Keratinocyte (primary cell): ENCODE data around the gene MED12L. TPM values are rescaled to one million over a fixed set of nuclear protein-coding genes. Genes with fewer than 3 reads are reported as not detected.
A peak's percentile ranks its signal among the peaks of the same experiment; 100 is the strongest.

Source experiments
- DNase-seq: peaks from one replicate; pipeline ENCODE4 v3.0.0-alpha.2; 2011; ENCODE audit warnings: low read depth, missing footprints, low spot score
- FAIRE-seq: peaks from 2 replicates; lab custom pipeline; 2011; peaks lifted over from hg19 to GRCh38; lab: Jason Lieb, UNC
- H2AFZ ChIP-seq: 2 replicates; pipeline ENCODE4 v1.6.0; 2012; ENCODE audit warnings: low read length, control low read depth, inconsistent platforms; ENCODE audit not compliant: control insufficient read depth
- H3K27ac ChIP-seq: 2 replicates; pipeline ENCODE4 v1.5.1; 2011; ENCODE audit warnings: low read length; ENCODE audit not compliant: control insufficient read depth, insufficient read depth
- H3K27me3 ChIP-seq: 3 replicates; pipeline ENCODE4 v1.6.0; 2011; ENCODE audit warnings: low read length; ENCODE audit not compliant: control insufficient read depth, insufficient read depth; ENCODE audit errors: extremely low read depth
- H3K36me3 ChIP-seq, 2 experiments: 2 replicates in 1 of 2; 3 replicates in 1 of 2; pipeline ENCODE4 v1.5.1; 2011; ENCODE audit warnings: low read length in 2 of 2, mild to moderate bottlenecking in 1 of 2; ENCODE audit not compliant: control insufficient read depth in 2 of 2, insufficient read depth in 2 of 2; ENCODE audit errors: extremely low read depth in 1 of 2
- H3K4me1 ChIP-seq: 3 replicates; pipeline ENCODE4 v1.5.1; 2011; ENCODE audit warnings: low read length; ENCODE audit not compliant: control insufficient read depth, insufficient read depth; ENCODE audit errors: extremely low read depth
- H3K4me2 ChIP-seq: 3 replicates; pipeline ENCODE4 v1.6.0; 2011; ENCODE audit warnings: low read depth, low read length; ENCODE audit not compliant: control insufficient read depth, insufficient read depth; ENCODE audit errors: extremely low read depth
- H3K4me3 ChIP-seq, 3 experiments: fragments of 200-600 bp in 1 of 3; sonication (generic) in 1 of 3; 2 replicates in 2 of 3; 3 replicates in 1 of 3; pipeline ENCODE4 v1.5.1; 2011 to 2016; ENCODE audit warnings: low read length in 3 of 3, mild to moderate bottlenecking in 3 of 3, control low read depth in 2 of 3, inconsistent platforms in 1 of 3, low read depth in 1 of 3, mixed read lengths in 1 of 3, mixed run types in 1 of 3, moderate library complexity in 1 of 3; ENCODE audit not compliant: control insufficient read depth in 2 of 3, insufficient read depth in 2 of 3; ENCODE audit errors: extremely low read depth in 1 of 3
- H3K79me2 ChIP-seq: 2 replicates; pipeline ENCODE4 v1.6.0; 2012; ENCODE audit warnings: low read length; ENCODE audit not compliant: control insufficient read depth, insufficient read depth
- H3K9ac ChIP-seq: 3 replicates; pipeline ENCODE4 v1.6.0; 2011; ENCODE audit warnings: low read length; ENCODE audit not compliant: control insufficient read depth, insufficient read depth; ENCODE audit errors: extremely low read depth
- H3K9me1 ChIP-seq: 3 replicates; pipeline ENCODE4 v1.6.0; 2011; ENCODE audit warnings: low read length; ENCODE audit not compliant: control insufficient read depth, insufficient read depth; ENCODE audit errors: extremely low read depth
- H3K9me3 ChIP-seq: 2 replicates; pipeline ENCODE4 v1.5.1; 2012; ENCODE audit warnings: low read depth, low read length; ENCODE audit not compliant: control insufficient read depth
- H4K20me1 ChIP-seq: 3 replicates; pipeline ENCODE4 v1.6.0; 2011; ENCODE audit warnings: low read length; ENCODE audit not compliant: control insufficient read depth, insufficient read depth; ENCODE audit errors: extremely low read depth
- CTCF ChIP-seq, 3 experiments: IDR thresholded peaks in 1 of 3; conservative IDR thresholded peaks in 1 of 3; optimal IDR thresholded peaks in 1 of 3; 2 replicates in 2 of 3; 3 replicates in 1 of 3; pipeline versions ENCODE3 to v1.5.1; 2011; ENCODE audit warnings: low read length in 3 of 3, mild to moderate bottlenecking in 3 of 3, moderate library complexity in 2 of 3, control low read depth in 1 of 3, inconsistent platforms in 1 of 3; ENCODE audit not compliant: insufficient read depth in 2 of 3; ENCODE audit errors: extremely low read depth in 1 of 3
- EZH2 ChIP-seq: IDR thresholded peaks from one replicate; pipeline ENCODE4 v1.6.1; 2012; ENCODE audit warnings: inconsistent platforms, mild to moderate bottlenecking, low read length, moderate library complexity
- dilution Hi-C: fragments of 300-500 bp; cut with MboI; formaldehyde crosslinking; loops from one replicate; pipeline ENCODE4 v1.7.0; 2020; ENCODE audit warnings: low sequenced_read_pairs; ENCODE audit not compliant: extremely low pct_ligation_motif_present
- polyA plus RNA-seq, 5 experiments: library from polyadenylated mRNA; depleted of rRNA in 3 of 5; stranded (reverse) in 3 of 5; stranded (forward) in 1 of 5; unstranded in 1 of 5; fragments of >200 nt; gene quantifications; 1 replicate in 1 of 5; 2 replicates in 3 of 5; 3 replicates in 1 of 5; pipeline versions ENCODE4 v1.2.1 to v1.2.3, GENCODE V29; 2011 to 2012; ENCODE audit warnings: missing spikeins in 2 of 5, low read depth in 1 of 5, low replicate concordance in 1 of 5

Gene MED12L
- polyA plus RNA-seq, 1 donor (not counting 4 experiments of a cell fraction or from before 2014, with no cell fraction given): 0.04 TPM

- no peak overlapping the region for H3K4me2 ChIP-seq
- no peaks in the 10 kb centered on the region for H3K79me2 ChIP-seq
- H3K4me3 ChIP-seq: no peak overlapping the region
- DNase-seq: no peak
- no peak for FAIRE-seq
- TF ChIP-seq CTCF (optimal IDR thresholded peaks at IDR 0.05 in 1 of 3, IDR thresholded peaks at IDR 0.05 in 1 of 3, conservative IDR thresholded peaks at IDR 0.05 in 1 of 3; ENCODE audit: extremely low read depth in 1 of 3, insufficient read depth in 2 of 3, low read length in 3 of 3) (no peak), EZH2 (no peak)
- H3K36me3 ChIP-seq: no peaks in the 10 kb centered on the region
- no peaks in the 10 kb centered on the region for H3K9me3 ChIP-seq
- H3K4me1 ChIP-seq: no peaks in the 10 kb centered on the region
- no peaks in the 10 kb centered on the region for H3K9me1 ChIP-seq
- no peak overlapping the region for H3K9ac ChIP-seq
- H3K27ac ChIP-seq: no peak overlapping the region
- no peaks in the 10 kb centered on the region for H3K27me3 ChIP-seq
- no peaks in the 10 kb centered on the region for H4K20me1 ChIP-seq
- H2AFZ ChIP-seq: no peak overlapping the region
- dilution Hi-C loops: no loop called here
Measured at GRCh38 chr3:151165226-151165625, 79.8 kb downstream of the MED12L start.

GRCh38 chr3:151166161-151166560, 80.7 kb downstream of the MED12L start:
- dilution Hi-C loops: no loop called here
- DNase-seq (no peak), FAIRE-seq (no peak)
- H3K36me3 ChIP-seq: no peaks in the 10 kb centered on the region
- no peak overlapping the region for H2AFZ ChIP-seq
- H3K9me3 ChIP-seq: no peaks in the 10 kb centered on the region
- no peak overlapping the region for H3K4me2 ChIP-seq
- no peaks in the 10 kb centered on the region for H4K20me1 ChIP-seq
- no peaks in the 10 kb centered on the region for H3K9me1 ChIP-seq
- TF ChIP-seq CTCF (optimal IDR thresholded peaks at IDR 0.05 in 1 of 3, IDR thresholded peaks at IDR 0.05 in 1 of 3, conservative IDR thresholded peaks at IDR 0.05 in 1 of 3; ENCODE audit: extremely low read depth in 1 of 3, insufficient read depth in 2 of 3, low read length in 3 of 3): peak in 1 of 3 experiments; percentile 8
- TF ChIP-seq EZH2: no peak
- H3K4me3 ChIP-seq: no peak overlapping the region
- H3K9ac ChIP-seq: no peak overlapping the region
- H3K27ac ChIP-seq: no peak overlapping the region
- H3K27me3 ChIP-seq: no peaks in the 10 kb centered on the region
- no peaks in the 10 kb centered on the region for H3K4me1 ChIP-seq
- H3K79me2 ChIP-seq: no peaks in the 10 kb centered on the region
